Measurements from ENCODE around the gene CACNA1D. TPM values are rescaled to one million over a fixed set of nuclear protein-coding genes. Genes with fewer than 3 reads are reported as not detected.

The CACNA1D gene
- total and polyA plus RNA-seq, 2 donors (not counting 3 experiments of a cell fraction or from before 2014, with no cell fraction given): 0.06 TPM; not detected in 1

GRCh38 chr3:53506763-53507145, 12.3 kb downstream of the CACNA1D start:
- Histone ChIP-seq H3K4me2 (ENCODE audit: insufficient read depth, low read length) (no peak overlapping the region), H3K9me1 (replicated peaks; ENCODE audit: control insufficient read depth, extremely low read depth, insufficient read depth, low read length) (no peaks in the 10 kb centered on the region), H3K27me3 (ENCODE audit: control insufficient read depth in 2 of 2, insufficient read depth in 2 of 2, low read length in 2 of 2) (peaks cover 0 to 3% of the 10 kb centered on the region in 2 experiments), H3K36me3 (ENCODE audit: control insufficient read depth in 2 of 2, extremely low read depth in 1 of 2, insufficient read depth in 2 of 2, low read length in 2 of 2) (no peaks in the 10 kb centered on the region), H3K9me3 (replicated peaks; ENCODE audit: control insufficient read depth, insufficient read depth, low read length) (no peaks in the 10 kb centered on the region), H3K4me1 (ENCODE audit: control insufficient read depth, extremely low read depth, insufficient read depth, low read length) (no peaks in the 10 kb centered on the region), H3K27ac (ENCODE audit: insufficient read depth, low read depth, low read length) (no peak overlapping the region), H2AFZ (ENCODE audit: low read depth, low read length) (no peak overlapping the region), H3K79me2 (ENCODE audit: control insufficient read depth, insufficient read depth, low read length) (no peaks in the 10 kb centered on the region), H4K20me1 (replicated peaks; ENCODE audit: control insufficient read depth, extremely low read depth, insufficient read depth, low read length) (no peaks in the 10 kb centered on the region), H3K9ac (replicated peaks; ENCODE audit: extremely low read depth, insufficient read depth, low read length) (no peak overlapping the region), H3K4me3 (replicated peaks in 1 of 3; ENCODE audit: insufficient read depth in 1 of 3, low read depth in 1 of 3, low read length in 3 of 3) (no peak overlapping the region)
- FAIRE-seq: no peak
- ChIA-PET CTCF (no interaction called here), POLR2A (no interaction called here)
- intact Hi-C loops (cut with micrococcal nuclease): no loop called here
- no peak for DNase-seq (ENCODE audit: low read depth, low spot score)
- no peak for TF ChIP-seq GATA2 (IDR thresholded peaks at IDR 0.05; ENCODE audit: insufficient read depth, insufficient read length, low read depth, low read length)
- dilution Hi-C loops (cut with MboI; ENCODE audit: extremely low pct_ligation_motif_present, low sequenced_read_pairs): no loop called here
- BruUV-seq (replicated peaks): no TSS peak

DNA sequence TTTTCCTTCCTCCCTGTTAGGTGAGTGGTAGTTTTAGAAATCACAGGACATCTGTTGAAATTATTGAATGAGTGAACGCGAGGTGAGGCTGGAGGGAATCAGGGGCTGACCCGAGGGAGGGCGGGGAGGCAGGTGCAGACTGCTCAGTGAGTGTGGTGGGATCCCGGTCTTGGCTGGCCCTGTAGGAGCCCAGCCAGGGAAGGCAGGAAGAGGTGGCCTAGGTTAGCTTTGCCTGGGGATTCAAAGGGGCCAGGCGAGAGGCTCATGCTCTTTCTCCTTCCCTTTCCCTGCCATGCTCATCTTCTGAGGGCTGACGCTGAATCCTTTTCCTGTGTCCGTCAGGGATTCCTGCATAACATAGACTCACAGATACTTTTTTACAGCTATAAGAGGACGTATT, 15.1 kb downstream of the CACNA1D start:
- Histone ChIP-seq H4K20me1 (replicated peaks; ENCODE audit: control insufficient read depth, extremely low read depth, insufficient read depth, low read length) (no peaks in the 10 kb centered on the region), H3K36me3 (ENCODE audit: control insufficient read depth in 2 of 2, extremely low read depth in 1 of 2, insufficient read depth in 2 of 2, low read length in 2 of 2) (no peaks in the 10 kb centered on the region), H3K9me3 (replicated peaks; ENCODE audit: control insufficient read depth, insufficient read depth, low read length) (no peaks in the 10 kb centered on the region), H3K79me2 (ENCODE audit: control insufficient read depth, insufficient read depth, low read length) (no peaks in the 10 kb centered on the region), H3K4me1 (ENCODE audit: control insufficient read depth, extremely low read depth, insufficient read depth, low read length) (no peaks in the 10 kb centered on the region), H3K27me3 (ENCODE audit: control insufficient read depth in 2 of 2, insufficient read depth in 2 of 2, low read length in 2 of 2) (peaks cover 0 to 3% of the 10 kb centered on the region in 2 experiments), H3K4me2 (ENCODE audit: insufficient read depth, low read length) (no peak overlapping the region), H3K9ac (replicated peaks; ENCODE audit: extremely low read depth, insufficient read depth, low read length) (no peak overlapping the region), H3K9me1 (replicated peaks; ENCODE audit: control insufficient read depth, extremely low read depth, insufficient read depth, low read length) (no peaks in the 10 kb centered on the region), H3K4me3 (replicated peaks in 1 of 3; ENCODE audit: insufficient read depth in 1 of 3, low read depth in 1 of 3, low read length in 3 of 3) (no peak overlapping the region), H3K27ac (ENCODE audit: insufficient read depth, low read depth, low read length) (no peak overlapping the region), H2AFZ (ENCODE audit: low read depth, low read length) (no peak overlapping the region)
- FAIRE-seq (no peak), DNase-seq (ENCODE audit: low read depth, low spot score) (no peak)
- dilution Hi-C loops (cut with MboI; ENCODE audit: extremely low pct_ligation_motif_present, low sequenced_read_pairs) (no loop called here), intact Hi-C loops (cut with micrococcal nuclease) (no loop called here)
- TF ChIP-seq POLR2AphosphoS5 (IDR thresholded peaks at IDR 0.05; ENCODE audit: insufficient read depth, low read depth, low read length) (no peak), MYC (IDR thresholded peaks at IDR 0.05; ENCODE audit: low read depth, low read length) (no peak), FOS (IDR thresholded peaks at IDR 0.05; ENCODE audit: borderline replicate concordance, insufficient read depth, low read length) (no peak), CTCF (IDR thresholded peaks at IDR 0.05; ENCODE audit: extremely low read depth in 1 of 2, insufficient read depth in 1 of 2, low read depth in 1 of 2, low read length in 2 of 2) (no peak), EZH2 (IDR thresholded peaks at IDR 0.05; ENCODE audit: borderline replicate concordance, low read depth, low read length, severe bottlenecking) (no peak), JUN (IDR thresholded peaks at IDR 0.05; ENCODE audit: borderline replicate concordance, insufficient read depth, insufficient read length, low read depth) (no peak), POLR2A (IDR thresholded peaks at IDR 0.05; ENCODE audit: low read depth, low read length) (no peak), GATA2 (IDR thresholded peaks at IDR 0.05; ENCODE audit: insufficient read depth, insufficient read length, low read depth, low read length) (no peak)
- TF ChIP-seq, protein P1, sequence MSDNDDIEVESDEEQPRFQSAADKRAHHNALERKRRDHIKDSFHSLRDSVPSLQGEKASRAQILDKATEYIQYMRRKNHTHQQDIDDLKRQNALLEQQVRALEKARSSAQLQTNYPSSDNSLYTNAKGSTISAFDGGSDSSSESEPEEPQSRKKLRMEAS (IDR thresholded peaks at IDR 0.05; ENCODE audit: insufficient read depth, insufficient read length): no peak
- no TSS peak for BruUV-seq (replicated peaks)
- POLR2A ChIA-PET: no interaction called here
- CTCF ChIA-PET: no interaction called here
